Measurements from ENCODE around the gene PPP2R5C.

PPP2R5C gene

DNA sequence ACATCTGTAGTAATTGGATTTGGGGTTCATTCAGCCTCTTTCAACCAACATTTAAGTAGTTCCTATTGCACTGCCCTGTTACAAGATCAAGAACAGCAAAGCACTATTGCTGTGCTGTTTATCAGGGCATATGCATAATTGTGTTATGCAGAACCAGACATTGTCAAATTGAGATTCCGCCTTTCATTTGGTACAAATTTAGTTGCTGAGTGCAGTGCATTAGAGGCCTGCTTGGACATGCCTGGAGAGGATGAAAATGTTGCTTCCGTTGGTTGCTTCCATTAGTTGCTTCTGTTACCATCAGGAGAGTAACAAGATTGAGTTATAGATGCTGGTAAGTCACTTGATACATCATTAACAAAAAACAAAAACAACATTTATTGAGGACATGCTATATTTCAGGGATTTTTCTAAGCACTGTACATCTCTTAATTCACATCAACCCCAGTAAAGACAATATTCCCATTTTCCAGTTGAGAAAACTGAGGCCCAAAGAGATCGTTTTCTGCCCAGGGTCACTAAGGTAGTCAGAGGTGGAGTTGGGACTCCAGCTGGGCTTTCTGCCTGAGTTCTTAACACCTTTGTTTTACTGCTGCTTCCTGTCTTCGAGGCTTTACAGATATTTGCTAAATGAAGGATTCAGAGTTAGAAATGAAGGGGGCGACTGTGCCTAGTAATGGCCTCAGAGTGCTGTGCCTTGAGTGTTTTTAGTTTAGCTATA is 79.3 kb downstream of the PPP2R5C start:
- DNase-seq (ENCODE audit: low read depth), result no peak

DNA sequence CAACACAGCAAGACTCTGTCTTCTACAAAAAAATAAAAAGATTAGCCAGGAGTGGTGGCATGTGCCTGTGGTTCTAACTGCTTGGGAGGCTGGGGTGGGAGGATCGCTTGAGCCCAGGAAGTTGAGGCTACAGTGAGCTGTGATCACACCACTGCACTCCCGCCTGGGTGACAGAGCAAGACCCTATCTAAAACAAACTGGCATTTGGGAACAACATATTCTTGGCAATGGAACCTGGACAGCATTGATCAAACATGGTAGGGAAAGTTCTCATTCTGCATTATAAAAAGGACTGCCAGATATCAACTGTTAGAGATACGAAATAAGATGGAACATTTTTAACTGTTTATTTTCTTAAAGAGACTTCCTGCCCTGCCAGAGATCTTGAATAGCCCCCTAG is 81.5 kb downstream of the PPP2R5C start:
- DNase-seq (ENCODE audit: low read depth), result no peak

DNA sequence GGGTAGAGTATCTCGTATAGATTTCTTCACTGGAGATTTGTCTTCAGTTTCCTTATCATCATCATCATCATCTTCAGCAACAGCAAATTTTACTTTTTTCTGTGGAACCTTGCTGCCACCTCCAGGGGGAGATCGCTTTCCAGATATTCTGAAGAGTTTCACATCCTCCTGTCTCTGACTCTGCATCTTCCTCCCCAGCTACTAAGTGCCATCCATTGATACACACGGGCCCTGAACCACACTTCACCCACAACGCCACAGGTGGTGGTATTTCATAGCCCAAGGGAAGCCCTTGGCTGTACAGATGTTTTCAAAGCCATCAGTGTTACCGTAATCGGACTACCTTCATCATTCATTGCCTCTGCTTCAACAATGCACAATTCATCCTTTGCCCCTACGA is 82.2 kb downstream of the PPP2R5C start:
- DNase-seq (ENCODE audit: low read depth), result no peak

DNA sequence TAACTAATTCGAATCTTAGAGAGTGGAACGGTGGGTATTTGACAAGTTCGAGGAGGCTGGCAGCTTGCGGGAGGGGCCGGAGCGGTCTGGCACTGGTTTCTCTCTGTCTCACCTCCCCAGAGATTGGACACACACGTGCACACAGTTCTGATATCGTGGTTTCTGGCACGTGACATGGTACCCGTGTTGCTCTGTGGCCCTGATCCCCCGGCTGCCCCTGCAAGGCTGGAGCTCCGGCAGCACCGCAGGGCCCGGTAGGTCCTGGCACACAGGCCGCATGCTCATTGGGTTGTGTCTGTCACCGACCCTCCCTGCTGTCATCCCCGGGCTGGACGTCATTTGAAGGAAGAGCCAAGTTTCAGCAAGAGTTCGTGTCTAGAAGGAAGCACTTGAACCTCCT is 82.7 kb downstream of the PPP2R5C start:
- no peak for DNase-seq (ENCODE audit: low read depth)

DNA sequence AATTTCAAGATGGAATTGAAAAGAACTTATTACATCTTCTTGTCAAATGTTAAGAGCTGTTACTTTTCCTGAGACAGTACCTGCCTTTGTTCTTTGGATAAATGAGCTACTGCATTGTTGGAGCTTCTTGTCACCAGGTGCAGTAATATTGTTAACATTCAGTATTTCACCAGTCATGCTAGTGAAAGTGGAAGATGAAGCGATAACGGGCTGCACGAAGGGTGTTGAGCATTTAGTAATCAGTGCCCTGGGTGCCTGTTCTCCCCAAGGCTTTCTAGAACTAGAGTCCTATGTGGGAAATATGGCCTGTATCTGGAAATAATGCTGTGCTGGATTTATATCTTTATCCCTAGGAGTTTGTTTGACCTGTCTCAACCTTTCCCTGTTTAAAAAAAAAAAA is 83.2 kb downstream of the PPP2R5C start:
- no peak for DNase-seq (ENCODE audit: low read depth)

DNA sequence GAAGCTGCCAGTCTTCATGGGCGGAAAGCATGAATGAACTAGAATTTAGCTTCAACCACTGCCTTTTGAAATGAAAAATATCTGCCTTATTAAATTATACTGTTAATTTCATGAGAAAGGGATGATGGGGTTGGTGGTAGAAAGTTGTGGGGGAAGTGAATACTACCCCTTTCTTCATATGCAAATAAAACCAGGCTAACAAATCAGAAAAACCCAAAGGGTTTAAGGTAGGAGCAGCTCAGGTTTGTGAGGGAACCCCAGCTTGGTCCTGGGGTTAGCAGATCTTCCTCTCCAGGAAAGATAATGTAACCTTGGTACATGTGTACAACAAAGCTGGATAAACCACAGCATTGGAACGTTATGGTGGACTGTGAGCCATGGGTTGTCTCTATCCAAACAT is 84.0 kb downstream of the PPP2R5C start:
- DNase-seq (ENCODE audit: low read depth), result no peak

DNA sequence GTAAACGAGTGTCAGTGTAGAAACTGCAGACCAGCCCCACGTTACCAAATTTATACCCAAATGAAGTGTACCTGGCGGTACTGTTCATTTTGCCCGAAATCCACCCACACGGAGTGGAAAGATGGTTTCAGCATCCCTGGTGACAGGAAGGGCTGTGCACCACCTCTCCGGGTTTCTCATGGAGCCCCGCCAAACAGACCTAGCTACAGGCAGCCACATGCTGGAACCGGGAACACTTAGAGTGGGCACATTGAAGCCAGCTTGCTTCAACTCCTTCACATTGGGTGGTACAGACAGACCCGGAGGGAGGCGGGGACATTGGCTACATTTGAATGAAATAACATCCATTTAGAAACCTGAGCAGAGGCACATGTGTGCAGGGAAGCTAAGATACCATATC is 84.4 kb downstream of the PPP2R5C start:
- DNase-seq (ENCODE audit: low read depth), result no peak

DNA sequence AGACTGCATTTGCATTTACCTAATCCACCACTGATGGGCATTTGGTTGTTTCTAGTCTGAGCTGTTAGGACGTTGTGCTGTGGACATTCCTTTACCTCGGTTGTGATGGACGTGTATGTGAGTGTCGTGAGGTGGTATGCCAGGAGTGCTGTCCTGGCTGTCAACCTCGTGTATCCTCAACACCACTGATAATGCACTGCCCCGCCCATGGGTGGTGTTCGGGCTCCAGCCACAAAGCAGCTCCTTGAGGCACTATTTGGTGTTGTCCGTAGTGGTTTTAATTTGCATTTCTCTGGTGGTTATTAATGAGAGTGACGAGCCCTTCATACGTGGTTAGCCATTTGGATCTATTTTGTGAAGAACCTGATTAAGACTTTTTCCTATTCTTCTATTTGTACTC is 87.6 kb downstream of the PPP2R5C start:
- no peak for DNase-seq (ENCODE audit: low read depth)

DNA sequence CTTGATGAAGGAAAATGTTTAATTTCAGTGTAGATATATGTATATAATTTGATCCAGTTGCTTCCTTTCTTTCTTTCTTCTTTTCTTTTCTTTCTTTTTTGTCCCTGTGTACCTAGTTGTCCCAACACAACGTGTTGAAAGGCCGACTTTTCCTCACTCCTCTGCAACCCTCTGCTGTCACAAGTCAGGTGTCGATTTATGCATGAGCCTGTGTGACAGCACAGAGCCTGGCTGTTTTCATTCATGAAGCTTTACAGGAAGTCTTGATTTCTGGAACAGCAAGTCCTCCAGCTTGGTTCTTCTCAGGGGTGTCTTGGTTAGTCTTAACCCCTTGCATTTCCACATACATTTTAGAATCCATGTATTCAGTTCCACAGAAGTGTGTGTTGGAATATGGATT is 88.1 kb downstream of the PPP2R5C start:
- no peak for DNase-seq (ENCODE audit: low read depth)

DNA sequence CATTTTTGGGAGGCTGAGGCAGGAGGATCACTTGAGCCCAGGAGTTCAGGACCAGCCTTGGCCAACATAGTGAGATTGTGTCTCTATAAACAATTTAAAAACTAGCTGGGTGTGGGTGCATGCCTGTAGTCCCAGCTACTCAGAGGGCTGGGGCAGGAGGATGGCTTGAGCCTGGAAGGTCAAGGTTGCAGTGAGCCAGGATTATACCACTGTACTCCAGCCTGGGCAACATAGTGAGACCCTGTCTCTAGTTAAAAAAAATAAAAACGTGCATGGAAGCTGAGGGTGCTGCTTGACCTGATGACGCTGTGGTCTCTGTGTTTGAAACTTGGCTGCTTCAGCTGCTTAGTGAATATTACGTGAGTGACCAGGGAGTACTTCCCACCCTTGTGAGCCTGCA is 89.7 kb downstream of the PPP2R5C start:
- no peak for DNase-seq (ENCODE audit: low read depth)

DNA sequence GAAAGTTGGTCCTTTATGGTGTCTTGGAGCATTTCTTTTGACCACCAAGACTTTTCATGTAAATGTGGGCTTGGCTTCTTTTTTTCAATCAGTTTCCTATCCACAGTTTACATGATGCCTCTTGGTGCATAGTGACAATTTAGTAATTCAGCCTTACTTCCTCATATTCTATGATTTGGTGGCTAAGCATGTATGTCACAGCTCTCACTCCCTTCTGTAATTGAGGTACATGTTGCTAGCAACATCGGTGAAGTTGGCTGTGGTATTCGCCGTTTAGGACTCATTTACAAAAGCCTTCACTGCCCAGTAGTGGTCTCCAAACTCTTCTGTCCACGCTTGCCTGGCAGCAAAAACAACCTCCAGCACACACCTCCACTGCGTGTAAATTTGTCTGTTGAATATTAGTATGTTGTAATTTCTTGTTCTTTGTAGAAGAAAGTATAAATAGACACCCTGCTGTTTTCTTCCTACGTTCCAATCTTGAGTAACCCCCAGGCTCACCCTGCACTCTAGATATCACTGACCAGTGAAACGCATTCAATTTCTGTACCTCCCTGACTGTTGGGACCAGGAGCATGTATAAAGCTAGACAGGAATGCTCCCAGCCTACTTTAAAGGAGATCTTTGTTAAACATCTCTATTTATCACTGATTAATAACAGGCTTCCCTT is 90.4 kb downstream of the PPP2R5C start:
- DNase-seq (ENCODE audit: low read depth), result no peak

DNA sequence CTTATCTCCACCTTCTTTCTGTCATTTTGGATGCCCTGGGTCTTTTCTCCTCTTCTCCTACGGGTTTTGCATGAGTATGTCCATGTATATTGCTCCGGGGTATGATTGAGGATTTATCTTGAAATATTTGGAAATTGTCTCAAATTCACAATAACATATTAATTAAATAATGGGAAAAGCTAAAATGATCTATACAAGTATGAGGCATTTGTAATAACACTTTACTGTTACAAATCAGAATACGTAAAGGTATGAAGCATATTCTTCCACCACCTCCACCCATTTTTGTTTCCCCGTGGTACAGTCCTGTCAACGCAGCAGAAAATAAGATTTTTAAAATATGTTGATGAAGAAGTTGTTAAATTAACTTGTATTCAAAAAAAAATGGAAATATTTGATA is 91.3 kb downstream of the PPP2R5C start:
- no peak for DNase-seq (ENCODE audit: low read depth)

DNA sequence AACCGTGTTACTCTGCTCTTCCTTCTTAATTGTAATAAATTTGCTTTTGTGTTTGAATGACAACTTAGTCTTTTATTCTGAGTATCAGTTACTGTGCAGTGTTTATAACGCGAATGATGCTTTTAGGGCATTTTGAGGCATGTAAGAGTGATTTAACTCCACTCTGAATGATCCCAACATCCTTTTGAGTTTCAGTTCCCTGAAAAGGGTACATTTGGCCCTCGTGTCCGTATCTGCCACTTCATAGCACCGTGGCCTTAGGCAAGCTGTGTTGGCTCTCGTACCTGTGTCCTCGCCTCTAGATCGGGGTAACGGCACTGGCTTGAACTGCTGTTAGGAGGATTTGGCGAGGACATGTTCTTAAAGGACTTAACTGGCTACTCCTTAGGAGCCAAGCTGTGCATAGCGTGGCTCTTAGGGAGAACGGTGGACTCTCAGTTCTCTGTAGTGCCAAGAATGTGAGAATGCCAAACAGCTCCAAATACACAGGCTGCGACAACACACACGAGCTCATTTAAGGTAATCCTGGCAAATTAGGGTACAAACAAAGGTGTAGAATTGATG is 92.0 kb downstream of the PPP2R5C start:
- no peak for DNase-seq (ENCODE audit: low read depth)

DNA sequence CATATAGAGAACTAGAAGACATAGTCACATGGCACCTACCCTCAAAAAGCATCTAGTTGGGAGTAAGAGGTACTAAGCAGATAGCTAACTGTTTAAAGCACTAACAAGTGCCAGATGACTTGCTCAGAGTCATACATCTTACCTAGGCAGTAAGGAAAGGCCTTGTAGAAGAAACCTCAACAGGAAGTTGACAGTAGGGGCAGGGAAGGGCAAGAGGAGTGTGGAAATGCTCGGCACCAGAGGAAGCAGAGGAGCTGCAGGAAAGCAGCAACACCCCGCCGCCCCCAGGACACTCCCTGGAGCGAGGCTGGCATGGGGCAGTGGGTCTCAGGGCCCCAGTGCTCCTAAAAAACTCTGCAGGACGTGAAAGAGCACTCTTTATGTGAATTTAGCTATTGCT is 92.9 kb downstream of the PPP2R5C start:
- DNase-seq (ENCODE audit: low read depth), result no peak

DNA sequence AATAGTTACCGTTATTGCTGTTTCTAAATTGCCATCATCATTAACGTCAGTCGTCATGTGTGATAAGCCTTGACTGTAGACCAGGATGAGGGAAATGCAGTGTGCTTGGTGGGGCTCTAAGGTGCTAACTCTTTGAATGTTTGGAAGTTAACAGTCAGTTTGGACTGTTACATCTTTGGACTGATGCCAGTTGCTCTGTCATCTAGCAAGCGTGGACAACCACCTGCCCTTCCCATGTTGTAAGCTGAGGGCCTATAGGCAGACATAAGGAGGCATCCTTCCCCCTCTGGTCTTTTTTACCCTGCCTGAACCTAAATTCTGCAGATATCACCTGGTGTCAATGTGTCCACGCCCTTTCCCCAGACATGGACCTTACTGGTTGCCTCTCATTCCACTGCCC is 94.4 kb downstream of the PPP2R5C start:
- no peak for DNase-seq (ENCODE audit: low read depth)

DNA sequence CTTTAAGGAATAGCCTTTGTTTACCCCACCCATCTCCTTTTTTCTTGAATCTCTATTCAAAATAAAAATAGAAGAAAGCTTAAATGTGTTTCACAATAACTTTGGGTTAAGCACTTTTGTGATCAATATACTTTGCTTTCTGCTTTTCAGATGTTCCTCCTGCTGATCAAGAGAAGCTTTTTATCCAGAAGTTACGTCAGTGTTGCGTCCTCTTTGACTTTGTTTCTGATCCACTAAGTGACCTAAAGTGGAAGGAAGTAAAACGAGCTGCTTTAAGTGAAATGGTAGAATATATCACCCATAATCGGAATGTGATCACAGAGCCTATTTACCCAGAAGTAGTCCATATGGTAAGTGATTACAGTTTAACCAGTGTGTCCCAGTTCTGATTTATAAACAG is 95.0 kb downstream of the PPP2R5C start:
- no peak for DNase-seq (ENCODE audit: low read depth)

DNA sequence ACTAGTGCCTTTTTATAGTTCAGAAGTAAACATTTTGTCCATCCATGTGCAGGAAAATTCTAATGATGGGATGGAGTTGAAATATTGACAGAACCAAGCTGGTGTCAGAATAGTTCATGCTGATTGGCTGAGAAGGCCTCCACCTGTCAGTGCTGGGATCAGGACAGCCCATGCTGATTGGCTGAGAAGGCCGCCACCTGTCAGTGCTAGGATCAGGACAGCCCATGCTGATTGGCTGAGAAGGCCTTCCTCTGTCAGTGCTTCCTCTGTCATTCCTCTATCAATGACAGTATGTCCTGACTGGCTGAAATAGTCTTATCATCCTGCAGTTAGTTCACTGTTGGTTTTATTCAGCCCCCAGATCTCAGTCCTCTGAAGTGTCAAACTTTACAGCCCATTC is 95.7 kb downstream of the PPP2R5C start:
- DNase-seq (ENCODE audit: low read depth), result no peak

DNA sequence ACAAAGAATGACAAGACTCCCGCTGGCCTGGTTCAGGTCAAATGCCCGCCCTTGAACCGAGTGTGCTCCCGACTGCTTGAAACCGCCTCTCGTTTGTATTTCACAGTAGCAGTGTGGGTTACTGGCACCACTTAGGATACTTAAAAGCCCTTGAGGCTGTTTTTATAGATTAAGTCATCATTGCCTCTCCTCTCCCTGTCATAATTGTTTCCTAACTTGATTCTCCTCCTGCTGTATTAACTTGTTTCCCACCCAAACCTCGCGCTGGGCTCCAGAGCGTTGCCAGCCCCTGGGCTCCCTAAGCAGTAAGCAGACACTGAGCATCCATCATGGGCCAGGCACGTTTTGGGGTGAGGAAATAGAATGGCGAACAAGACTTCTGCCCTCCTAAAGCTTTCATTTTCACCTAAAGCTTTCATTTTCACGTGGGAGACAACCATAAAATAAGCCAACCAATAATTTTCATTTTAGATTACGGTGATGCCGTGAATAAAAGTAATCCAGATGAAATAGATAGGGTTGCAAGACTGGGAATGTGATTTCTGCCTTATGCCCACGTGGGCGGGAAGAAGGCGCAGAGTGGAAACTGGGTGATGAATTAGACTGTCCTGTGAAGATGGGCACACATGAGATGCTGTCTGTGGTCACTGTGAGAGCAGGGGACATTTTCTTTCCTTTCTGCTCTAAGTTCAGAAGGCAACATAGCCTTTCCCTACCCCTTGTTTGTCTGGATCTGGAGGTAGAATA is 97.5 kb downstream of the PPP2R5C start:
- no peak for DNase-seq (ENCODE audit: low read depth)

DNA sequence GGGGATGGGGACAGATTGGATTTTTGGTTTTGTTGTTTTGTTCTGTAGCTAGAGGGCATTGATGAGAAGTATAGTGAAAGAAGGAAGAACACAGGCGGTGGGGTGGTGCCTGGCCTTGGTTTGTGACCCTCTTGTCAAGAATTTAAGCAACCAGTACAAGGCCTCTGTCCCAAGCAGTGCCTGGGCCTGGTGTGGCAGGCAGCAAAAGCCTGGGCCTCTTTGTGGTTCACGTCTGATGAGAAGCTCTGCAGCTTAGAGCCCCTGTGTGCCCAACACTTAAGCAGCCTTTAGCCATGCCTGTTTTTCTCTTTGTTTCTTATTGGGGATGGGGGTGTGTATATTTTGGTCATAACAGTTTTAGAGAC is 98.0 kb downstream of the PPP2R5C start:
- no peak for DNase-seq (ENCODE audit: low read depth)

DNA sequence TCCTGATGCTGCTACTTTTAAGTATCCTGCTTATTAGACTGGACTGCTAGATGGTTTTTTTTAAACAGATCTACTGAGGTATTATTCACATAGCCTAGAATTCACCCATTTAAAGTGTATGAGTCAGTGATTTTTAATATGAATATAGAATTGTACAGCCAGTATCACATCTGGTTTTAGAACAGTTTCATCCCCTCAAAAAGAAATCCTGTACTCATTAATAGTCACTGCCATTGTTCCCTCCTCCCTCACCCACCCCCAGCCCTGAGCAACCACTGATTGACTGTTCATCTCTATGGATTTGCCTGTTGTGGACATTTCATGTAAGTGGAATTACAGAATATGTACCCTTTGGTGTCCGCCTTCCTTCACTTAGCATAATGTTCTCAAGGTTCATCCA is 98.4 kb downstream of the PPP2R5C start:
- DNase-seq (ENCODE audit: low read depth), result no peak

DNA sequence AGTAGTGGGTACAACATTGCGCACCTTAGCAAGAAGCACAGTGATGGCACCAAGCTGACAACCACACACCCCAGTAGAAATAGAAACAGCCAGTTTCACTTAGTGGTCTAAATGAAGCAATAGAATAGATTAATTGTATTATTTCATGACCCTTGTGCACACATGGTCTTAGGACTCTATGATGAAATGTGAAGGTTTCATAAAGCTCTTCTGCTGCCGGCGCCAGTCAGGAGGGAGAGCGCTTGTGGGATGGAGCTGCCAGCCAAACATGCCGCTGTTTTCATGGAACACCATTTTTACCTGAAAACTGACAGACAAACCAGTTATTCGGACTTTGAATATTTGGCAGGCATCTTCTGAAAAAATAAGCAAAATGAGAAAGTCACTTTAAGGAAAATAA is 100.0 kb downstream of the PPP2R5C start:
- DNase-seq (ENCODE audit: low read depth), result no peak

DNA sequence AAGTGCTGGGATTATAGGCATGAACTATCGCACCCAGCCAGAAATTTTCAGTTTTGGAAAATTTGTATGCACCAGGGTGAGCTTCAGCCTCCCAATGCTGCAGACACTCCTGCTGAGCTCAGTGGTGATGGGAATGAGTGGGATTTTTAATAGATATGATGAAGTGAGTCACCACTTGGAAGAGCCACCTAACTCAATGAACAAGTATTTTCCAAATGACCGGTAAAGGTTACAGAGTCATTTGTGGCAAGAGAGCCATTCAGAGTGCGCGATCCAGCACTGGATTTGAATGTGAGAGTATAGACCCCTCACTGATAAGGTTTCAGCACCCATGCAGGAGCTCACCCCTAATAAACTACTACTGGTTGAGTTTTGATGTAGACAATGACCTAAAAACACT is 100.7 kb downstream of the PPP2R5C start:
- DNase-seq (ENCODE audit: low read depth), result no peak

DNA sequence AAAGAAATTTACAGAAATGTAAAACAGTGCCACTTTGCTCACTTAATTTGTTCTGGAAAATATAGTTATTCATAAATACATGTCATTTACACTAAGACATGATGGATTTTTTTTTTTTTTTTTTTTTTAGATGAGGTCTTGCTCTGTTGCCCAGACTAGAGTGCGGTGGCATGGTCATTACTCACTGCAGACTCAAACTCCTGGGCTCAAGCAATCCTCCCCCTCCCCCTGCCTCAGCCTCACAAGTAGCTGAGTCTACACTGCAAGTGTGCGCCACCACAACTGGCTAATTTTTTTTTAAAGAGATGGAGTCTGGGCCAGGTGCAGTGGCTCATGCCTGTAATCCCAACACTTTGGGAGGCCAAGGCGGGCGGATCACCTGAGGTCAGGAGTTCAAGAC is 101.2 kb downstream of the PPP2R5C start:
- no peak for DNase-seq (ENCODE audit: low read depth)

All from non-pigmented ciliary epithelial cell (primary cell).